Measurements from ENCODE around the gene MORN1. TPM values are rescaled to one million over a fixed set of nuclear protein-coding genes. Genes with fewer than 3 reads are reported as not detected.

MORN1 gene
- total and polyA plus RNA-seq, 2 of the 8 experiments (the other 6 are each of a cell fraction or from before 2014, with no cell fraction given) = 5.0 to 9.1 TPM

DNA sequence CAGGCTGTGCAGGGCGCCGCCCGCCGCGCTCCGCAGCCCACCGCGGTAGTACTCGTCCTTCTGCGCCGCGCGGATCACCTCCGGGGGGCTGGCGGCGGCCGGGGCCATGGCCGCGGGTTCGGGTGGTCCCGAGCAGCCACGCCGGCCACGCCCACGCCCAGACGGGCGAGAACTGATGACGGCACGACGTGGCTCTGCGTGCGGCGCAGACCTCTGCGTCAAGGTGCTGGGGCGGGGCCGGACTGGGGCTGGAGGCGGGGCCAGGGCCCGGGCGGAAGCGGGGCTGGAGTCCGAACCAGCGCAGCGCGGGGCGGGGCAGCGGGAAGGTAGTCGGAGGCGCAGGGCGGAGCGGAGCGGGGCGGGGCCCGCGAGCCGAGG is 21.0 kb upstream of the MORN1 start, which contains the start of gene PEX10 (continued):
- no peak for TF ChIP-seq CTCF (IDR thresholded peaks at IDR 0.05; ENCODE audit: control extremely low read depth in 1 of 3, insufficient read depth in 1 of 3, low read depth in 1 of 3, low read length in 3 of 3)
- TF ChIP-seq NRF1 (IDR thresholded peaks at IDR 0.05; ENCODE audit: low read depth, low read length) = no peak
- TF ChIP-seq SIN3A (conservative IDR thresholded peaks at IDR 0.05 in 1 of 2, IDR thresholded peaks at IDR 0.05 in 1 of 2; ENCODE audit: low read depth in 1 of 2, low read length in 2 of 2) = peak in 1 of 2 experiments; percentile 91; a peak in 1 of 4 replicates
- TF ChIP-seq EGR1 (IDR thresholded peaks at IDR 0.05; ENCODE audit: borderline replicate concordance, low read depth, low read length) = peak; percentile 82
- peak; percentile 63; the same call in 1 of the 2 replicates for TF ChIP-seq YY1 (IDR thresholded peaks at IDR 0.05; ENCODE audit: low read depth, low read length)
- TF ChIP-seq GTF2F1 (IDR thresholded peaks at IDR 0.05; ENCODE audit: borderline replicate concordance, low read depth, low read length) = no peak
- TF ChIP-seq TCF12 (IDR thresholded peaks at IDR 0.05; ENCODE audit: low read depth, low read length) = no peak
- TF ChIP-seq RXRA (IDR thresholded peaks at IDR 0.05; ENCODE audit: insufficient read depth, low read depth, low read length) = no peak
- no peak for TF ChIP-seq CHD1 (IDR thresholded peaks at IDR 0.05; ENCODE audit: low read depth, low read length)
- TF ChIP-seq HDAC2 (IDR thresholded peaks at IDR 0.05; ENCODE audit: borderline replicate concordance in 1 of 2, low read depth in 2 of 2, low read length in 2 of 2) = no peak
- no peak for TF ChIP-seq JUND (IDR thresholded peaks at IDR 0.05; ENCODE audit: low read length)
- TF ChIP-seq RAD21 (IDR thresholded peaks at IDR 0.05 in 1 of 2, conservative IDR thresholded peaks at IDR 0.05 in 1 of 2; ENCODE audit: low read depth in 2 of 2, low read length in 2 of 2) = no peak
- TF ChIP-seq PHF8 (conservative IDR thresholded peaks at IDR 0.05; ENCODE audit: low read depth, low read length) = peak; percentile 88
- no peak for TF ChIP-seq SIRT6 (IDR thresholded peaks at IDR 0.05; ENCODE audit: low read length)
- TF ChIP-seq POLR2A (IDR thresholded peaks at IDR 0.05; ENCODE audit: control extremely low read depth in 1 of 2, low read depth in 2 of 2, low read length in 2 of 2) = peak in 1 of 2 experiments; percentile 83; a peak in 2 of 3 replicates
- TF ChIP-seq POLR2AphosphoS5 (IDR thresholded peaks at IDR 0.05; ENCODE audit: low read depth, low read length) = peak; percentile 80
- peak; percentile 92 for TF ChIP-seq RBBP5 (IDR thresholded peaks at IDR 0.05; ENCODE audit: borderline replicate concordance, low read depth, low read length)
- TF ChIP-seq KDM5A (IDR thresholded peaks at IDR 0.05; ENCODE audit: low read length) = no peak; the same call in 1 of the 2 replicates
- no peak for TF ChIP-seq RFX5 (IDR thresholded peaks at IDR 0.05; ENCODE audit: borderline replicate concordance, low read depth, low read length)
- TF ChIP-seq EP300 (IDR thresholded peaks at IDR 0.05; ENCODE audit: borderline replicate concordance in 1 of 2, low read depth in 2 of 2, low read length in 2 of 2) = no peak
- TF ChIP-seq, protein P1, sequence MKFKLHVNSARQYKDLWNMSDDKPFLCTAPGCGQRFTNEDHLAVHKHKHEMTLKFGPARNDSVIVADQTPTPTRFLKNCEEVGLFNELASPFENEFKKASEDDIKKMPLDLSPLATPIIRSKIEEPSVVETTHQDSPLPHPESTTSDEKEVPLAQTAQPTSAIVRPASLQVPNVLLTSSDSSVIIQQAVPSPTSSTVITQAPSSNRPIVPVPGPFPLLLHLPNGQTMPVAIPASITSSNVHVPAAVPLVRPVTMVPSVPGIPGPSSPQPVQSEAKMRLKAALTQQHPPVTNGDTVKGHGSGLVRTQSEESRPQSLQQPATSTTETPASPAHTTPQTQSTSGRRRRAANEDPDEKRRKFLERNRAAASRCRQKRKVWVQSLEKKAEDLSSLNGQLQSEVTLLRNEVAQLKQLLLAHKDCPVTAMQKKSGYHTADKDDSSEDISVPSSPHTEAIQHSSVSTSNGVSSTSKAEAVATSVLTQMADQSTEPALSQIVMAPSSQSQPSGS (IDR thresholded peaks at IDR 0.05; ENCODE audit: low read length) = no peak

All from H1 (cell line).